PC-9 (cell line): Measurements from ENCODE around the gene CDC42EP3. TPM values are rescaled to one million over a fixed set of nuclear protein-coding genes. Genes with fewer than 3 reads are reported as not detected.

Source experiments
- BruUV-seq: library from RNA; stranded (reverse); fragments of 400-500 nt; replicated peaks from 2 replicates; lab custom pipeline; 2021; lab: Mats Ljungman, UMichigan
- CTCF ChIA-PET: fragments of 300-600 bp; sonication (Branson Sonifier 250); formaldehyde crosslinking; loops from one replicate; lab custom pipeline; 2022; ENCODE audit warnings: antibody characterized with exemption; lab: Charles Lee
- POLR2A ChIA-PET: fragments of 300-600 bp; sonication (Branson Sonifier 250); formaldehyde crosslinking; loops from one replicate; lab custom pipeline; 2022; ENCODE audit warnings: antibody characterized with exemption; ENCODE audit not compliant: unreplicated experiment; lab: Charles Lee
- DNase-seq, 2 experiments: peaks; one replicate each; pipeline versions ENCODE4 v3.0.0 to v3.0.0-alpha.2; 2015 to 2022; ENCODE audit warnings: mixed read lengths in 1 of 2
- H2AFZ ChIP-seq: fragments of 200-600 bp; sonication (generic); 2 replicates; pipeline ENCODE4 v1.8.1; 2017; ENCODE audit warnings: antibody characterized with exemption
- H3F3A ChIP-seq: fragments of 200-600 bp; sonication (generic); 2 replicates; pipeline ENCODE4 v1.8.1; 2017; ENCODE audit warnings: antibody characterized with exemption, mild to moderate bottlenecking, low read depth; ENCODE audit not compliant: insufficient read depth
- H3K27ac ChIP-seq: fragments of 200-600 bp; sonication (generic); 2 replicates; pipeline ENCODE4 v1.6.1; 2016; ENCODE audit warnings: mixed run types
- H3K27me3 ChIP-seq: fragments of 200-600 bp; sonication (generic); 2 replicates; pipeline ENCODE4 v1.6.1; 2016; ENCODE audit warnings: low read depth, mixed run types; ENCODE audit not compliant: insufficient read depth
- H3K36me3 ChIP-seq: fragments of 200-600 bp; sonication (generic); 2 replicates; pipeline ENCODE4 v1.6.1; 2016; ENCODE audit warnings: low read depth, mixed run types
- H3K4me1 ChIP-seq: fragments of 200-600 bp; sonication (generic); replicated peaks from 2 replicates; pipeline ENCODE4 v1.6.1; 2016; ENCODE audit warnings: mixed run types; ENCODE audit not compliant: insufficient read depth
- H3K4me2 ChIP-seq: fragments of 200-600 bp; sonication (generic); 2 replicates; pipeline ENCODE4 v1.6.1; 2017; ENCODE audit warnings: mixed run types
- H3K4me3 ChIP-seq: fragments of 200-600 bp; sonication (generic); 2 replicates; pipeline ENCODE4 v1.6.1; 2016; ENCODE audit warnings: mixed run types
- H3K79me2 ChIP-seq: fragments of 200-600 bp; sonication (generic); 2 replicates; pipeline ENCODE4 v1.6.1; 2017; ENCODE audit warnings: low read depth, mixed run types
- H3K9me2 ChIP-seq: fragments of 200-600 bp; sonication (generic); 2 replicates; pipeline ENCODE4 v1.8.1; 2017; ENCODE audit warnings: mild to moderate bottlenecking; ENCODE audit not compliant: insufficient read depth
- H3K9me3 ChIP-seq: fragments of 200-600 bp; sonication (generic); 2 replicates; pipeline ENCODE4 v1.8.1; 2016; ENCODE audit warnings: low read depth; ENCODE audit not compliant: insufficient read depth
- H4K20me1 ChIP-seq: fragments of 200-600 bp; sonication (generic); 2 replicates; pipeline ENCODE4 v1.8.1; 2017; ENCODE audit not compliant: insufficient read depth
- EZH2 ChIP-seq: fragments of 200-600 bp; sonication (generic); IDR thresholded peaks from 2 replicates; pipeline ENCODE4 v1.8.0; 2017; ENCODE audit warnings: antibody characterized with exemption, low read depth
- intact Hi-C: fragments of 100-400 bp; cut with micrococcal nuclease; formaldehyde crosslinking; loops from one replicate; pipeline ENCODE4 v1.10.0; 2022; ENCODE audit not compliant: unreplicated experiment
- total RNA-seq: library from RNA; stranded (reverse); gene quantifications from 2 replicates; pipeline ENCODE4 v1.2.3, GENCODE V29; 2021
- TF ChIP-seq, protein P1 (sequence below): fragments of 200-600 bp; sonication (generic); conservative IDR thresholded peaks from 2 replicates; pipeline ENCODE4 v1.6.1; 2017; ENCODE audit warnings: mixed run types, antibody characterized with exemption, mild to moderate bottlenecking, moderate library complexity

The CDC42EP3 gene
- total RNA-seq, 1 experiment from 2014 or later, result 54.1 TPM

GRCh38 chr2:37654932-37655841, 16.3 kb downstream of the CDC42EP3 start:
- Histone ChIP-seq H3K9me3 (no peaks in the 10 kb centered on the region), H3K4me2 (no peak overlapping the region), H3K4me1 (peaks cover 57% of the 10 kb centered on the region), H3K4me3 (no peak overlapping the region), H2AFZ (no peak overlapping the region), H3K27me3 (no peaks in the 10 kb centered on the region), H4K20me1 (peaks cover 3% of the 10 kb centered on the region; the same call in 1 of the 2 replicates), H3K27ac (peak overlapping the region; percentile 23), H3K36me3 (peaks cover 36% of the 10 kb centered on the region), H3F3A (peaks cover 18% of the 10 kb centered on the region), H3K79me2 (peaks cover 96% of the 10 kb centered on the region), H3K9me2 (no peaks in the 10 kb centered on the region)
- BruUV-seq, result no TSS peak
- CTCF ChIA-PET, result no interaction called here
- TF ChIP-seq EZH2, result no peak
- TF ChIP-seq, protein P1, sequence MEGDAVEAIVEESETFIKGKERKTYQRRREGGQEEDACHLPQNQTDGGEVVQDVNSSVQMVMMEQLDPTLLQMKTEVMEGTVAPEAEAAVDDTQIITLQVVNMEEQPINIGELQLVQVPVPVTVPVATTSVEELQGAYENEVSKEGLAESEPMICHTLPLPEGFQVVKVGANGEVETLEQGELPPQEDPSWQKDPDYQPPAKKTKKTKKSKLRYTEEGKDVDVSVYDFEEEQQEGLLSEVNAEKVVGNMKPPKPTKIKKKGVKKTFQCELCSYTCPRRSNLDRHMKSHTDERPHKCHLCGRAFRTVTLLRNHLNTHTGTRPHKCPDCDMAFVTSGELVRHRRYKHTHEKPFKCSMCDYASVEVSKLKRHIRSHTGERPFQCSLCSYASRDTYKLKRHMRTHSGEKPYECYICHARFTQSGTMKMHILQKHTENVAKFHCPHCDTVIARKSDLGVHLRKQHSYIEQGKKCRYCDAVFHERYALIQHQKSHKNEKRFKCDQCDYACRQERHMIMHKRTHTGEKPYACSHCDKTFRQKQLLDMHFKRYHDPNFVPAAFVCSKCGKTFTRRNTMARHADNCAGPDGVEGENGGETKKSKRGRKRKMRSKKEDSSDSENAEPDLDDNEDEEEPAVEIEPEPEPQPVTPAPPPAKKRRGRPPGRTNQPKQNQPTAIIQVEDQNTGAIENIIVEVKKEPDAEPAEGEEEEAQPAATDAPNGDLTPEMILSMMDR, result no peak
- POLR2A ChIA-PET, result interaction anchor here (0.5 to 0.7 kb wide), 2 partner anchors 16 to 102 kb away, joined by 3 to 8 read pairs; no protein-coding TSS in a partner anchor
- intact Hi-C loops, result loop anchor here (5.0 kb wide), 2 partner anchors 68 to 123 kb away; no protein-coding TSS in a partner anchor
- DNase-seq, result no peak

DNA sequence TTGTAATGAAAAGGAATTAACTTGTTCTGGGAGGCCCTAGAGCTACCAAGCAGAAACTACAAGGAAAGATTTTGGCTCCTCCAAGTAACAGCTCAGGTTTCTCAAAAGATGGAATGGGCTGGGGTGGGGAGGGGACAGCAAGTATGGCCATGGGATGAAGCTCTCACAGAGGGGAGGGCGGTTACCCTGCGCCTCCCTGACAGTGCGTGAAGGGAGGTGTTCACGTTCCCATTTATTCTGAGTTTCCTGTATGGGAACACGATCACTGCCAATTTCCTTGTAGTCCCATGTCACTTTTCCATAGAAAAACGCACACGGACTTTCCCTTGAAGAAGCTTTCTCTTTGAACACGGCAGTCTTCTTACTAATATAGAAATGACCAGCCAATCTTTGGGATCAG, 17.0 kb downstream of the CDC42EP3 start:
- peaks cover 49% of the 10 kb centered on the region for H3K4me1 ChIP-seq
- DNase-seq, result no peak
- no peaks in the 10 kb centered on the region for H3K9me3 ChIP-seq
- H3K4me2 ChIP-seq, result no peak overlapping the region
- intact Hi-C loops, result loop anchor here (5.0 kb wide), 2 partner anchors 67 to 122 kb away; no protein-coding TSS in a partner anchor
- H4K20me1 ChIP-seq, result peaks cover 3% of the 10 kb centered on the region; the same call in 1 of the 2 replicates
- no peak overlapping the region for H2AFZ ChIP-seq
- peaks cover 18% of the 10 kb centered on the region for H3F3A ChIP-seq
- TF ChIP-seq, protein P1, result no peak
- TF ChIP-seq EZH2, result no peak
- CTCF ChIA-PET, result interaction anchor here (0.6 kb wide), 2 partner anchors 173 to 240 kb away, joined by 12 to 17 read pairs; no protein-coding TSS in a partner anchor
- no TSS peak for BruUV-seq
- H3K4me3 ChIP-seq, result no peak overlapping the region
- H3K9me2 ChIP-seq, result no peaks in the 10 kb centered on the region
- peaks cover 41% of the 10 kb centered on the region for H3K36me3 ChIP-seq
- H3K79me2 ChIP-seq, result peaks cover 96% of the 10 kb centered on the region
- peak overlapping the region; percentile 23; the same call in 1 of the 2 replicates for H3K27ac ChIP-seq
- H3K27me3 ChIP-seq, result no peaks in the 10 kb centered on the region
- POLR2A ChIA-PET, result interaction anchor here (0.5 to 0.7 kb wide), 3 partner anchors 17 to 209 kb away, joined by 3 to 16 read pairs (median 8); no protein-coding TSS in a partner anchor

GRCh38 chr2:37653805-37654378, 17.6 kb downstream of the CDC42EP3 start:
- H3K27me3 ChIP-seq, result no peaks in the 10 kb centered on the region
- DNase-seq, result no peak
- H3K9me3 ChIP-seq, result no peaks in the 10 kb centered on the region
- H3K9me2 ChIP-seq, result no peaks in the 10 kb centered on the region
- intact Hi-C loops, result loop anchor here (2.0 to 5.0 kb wide), 3 partner anchors 17 to 122 kb away; partner anchors contain the start of gene CDC42EP3
- BruUV-seq, result no TSS peak
- TF ChIP-seq EZH2, result no peak
- TF ChIP-seq, protein P1, result no peak
- peaks cover 18% of the 10 kb centered on the region for H3F3A ChIP-seq
- H3K27ac ChIP-seq, result peak overlapping the region; percentile 60; the same call in 1 of the 2 replicates
- ChIA-PET POLR2A (interaction anchor here (0.6 to 0.7 kb wide), 2 partner anchors 100 to 208 kb away, joined by 8 to 16 read pairs; no protein-coding TSS in a partner anchor), CTCF (interaction anchor here (0.6 kb wide), 3 partner anchors 18 to 240 kb away, joined by 3 to 17 read pairs (median 12); no protein-coding TSS in a partner anchor)
- no peak overlapping the region for H3K4me3 ChIP-seq
- H3K79me2 ChIP-seq, result peaks cover 96% of the 10 kb centered on the region
- no peak overlapping the region for H2AFZ ChIP-seq
- peaks cover 3% of the 10 kb centered on the region; the same call in 1 of the 2 replicates for H4K20me1 ChIP-seq
- peaks cover 44% of the 10 kb centered on the region for H3K4me1 ChIP-seq
- H3K4me2 ChIP-seq, result no peak overlapping the region
- peaks cover 36% of the 10 kb centered on the region for H3K36me3 ChIP-seq
